GM18867 (cell line): Measurements from ENCODE around the gene DPYSL5.

Experiments used
- ATAC-seq: cut with Tn5 transposase; IDR thresholded peaks from one replicate; pipeline ENCODE4 v1.9.1; 2021; ENCODE audit warnings: mild to moderate bottlenecking, moderate library complexity; ENCODE audit not compliant: unreplicated experiment

The DPYSL5 gene

GRCh38 chr2:26843041-26843440 lies 4.9 kb upstream of the DPYSL5 start:
- no peak for ATAC-seq

GRCh38 chr2:26845021-26845420 lies 2.9 kb upstream of the DPYSL5 start:
- no peak for ATAC-seq

- ATAC-seq, result no peak
Observed at GRCh38 chr2:26846334-26847306, 1.3 kb upstream of the DPYSL5 start.

GRCh38 chr2:26847307-26847654 lies 651 bp upstream of the DPYSL5 start:
- ATAC-seq, result no peak

- no peak for ATAC-seq
Observed at GRCh38 chr2:26848336-26849055, 564 bp downstream of the DPYSL5 start.

- ATAC-seq, result no peak
Observed at GRCh38 chr2:26849056-26849999, 1.4 kb downstream of the DPYSL5 start.

GRCh38 chr2:26850000-26850431 lies 2.1 kb downstream of the DPYSL5 start:
- ATAC-seq, result no peak

GRCh38 chr2:26850505-26850904 lies 2.6 kb downstream of the DPYSL5 start:
- ATAC-seq, result no peak

GRCh38 chr2:26852405-26853306 lies 4.7 kb downstream of the DPYSL5 start:
- ATAC-seq, result no peak

GRCh38 chr2:26853751-26854150 lies 5.8 kb downstream of the DPYSL5 start:
- ATAC-seq, result no peak

GRCh38 chr2:26854283-26854827 lies 6.4 kb downstream of the DPYSL5 start:
- ATAC-seq, result no peak

- ATAC-seq, result no peak
Observed at GRCh38 chr2:26855466-26855865, 7.5 kb downstream of the DPYSL5 start.

GRCh38 chr2:26859622-26860021 lies 11.7 kb downstream of the DPYSL5 start:
- no peak for ATAC-seq

- ATAC-seq, result no peak
Observed at GRCh38 chr2:26860211-26860850, 12.4 kb downstream of the DPYSL5 start.

GRCh38 chr2:26861610-26862224 lies 13.8 kb downstream of the DPYSL5 start:
- ATAC-seq, result no peak

- ATAC-seq, result no peak
Observed at GRCh38 chr2:26864226-26864625, 16.3 kb downstream of the DPYSL5 start.

GRCh38 chr2:26864646-26865045 lies 16.7 kb downstream of the DPYSL5 start:
- ATAC-seq, result no peak

GRCh38 chr2:26870585-26871095 lies 22.7 kb downstream of the DPYSL5 start:
- ATAC-seq, result no peak
